IMR-90 (cell line): Measurements from ENCODE around the gene MYOZ3. TPM values are rescaled to one million over a fixed set of nuclear protein-coding genes. Genes with fewer than 3 reads are reported as not detected.
A peak's percentile ranks its signal among the peaks of the same experiment; 100 is the strongest.

Source experiments
- ATAC-seq: fragments of 200-7000 bp; cut with Tn5 transposase; 2 replicates; pipeline ENCODE4 v1.9.1; 2020; ENCODE audit warnings: low read depth, mild to moderate bottlenecking, moderate library complexity
- BruUV-seq: library from RNA; stranded (reverse); fragments of 400-500 nt; replicated peaks from 2 replicates; lab custom pipeline; 2021; lab: Mats Ljungman, UMichigan
- CTCF ChIA-PET: fragments of 300-600 bp; formaldehyde crosslinking; extraction: SDS; loops from one replicate; lab custom pipeline; 2021; ENCODE audit warnings: antibody characterized with exemption; lab: Yijun Ruan, JAX
- POLR2A ChIA-PET: fragments of 300-600 bp; sonication (Branson Sonifier 250); formaldehyde crosslinking; loops from one replicate; lab custom pipeline; 2022; ENCODE audit warnings: antibody characterized with exemption; ENCODE audit not compliant: unreplicated experiment; lab: Charles Lee
- DNase-seq: peaks from one replicate; pipeline ENCODE4 v3.0.0; 2013
- H2AFZ ChIP-seq: replicated peaks from 2 replicates; pipeline ENCODE3; 2013; ENCODE audit warnings: low read length, mild to moderate bottlenecking; ENCODE audit not compliant: poor library complexity
- H2AK5ac ChIP-seq: 2 replicates; pipeline ENCODE4 v1.6.1; 2013; ENCODE audit warnings: low read depth, low read length, inconsistent platforms
- H2AK9ac ChIP-seq: replicated peaks from 2 replicates; pipeline ENCODE3; 2013; ENCODE audit warnings: mild to moderate bottlenecking, low read depth, low read length, moderate library complexity; ENCODE audit not compliant: poor library complexity
- H2BK120ac ChIP-seq: 2 replicates; pipeline ENCODE4 v1.6.1; 2013; ENCODE audit warnings: low read depth, low read length, inconsistent platforms
- H2BK15ac ChIP-seq: 3 replicates; pipeline ENCODE4 v1.6.1; 2013; ENCODE audit warnings: low read depth, low read length, inconsistent platforms
- H2BK20ac ChIP-seq: 2 replicates; pipeline ENCODE4 v1.6.1; 2013; ENCODE audit warnings: low read depth, mild to moderate bottlenecking, inconsistent platforms, low read length, moderate library complexity
- H2BK5ac ChIP-seq: 2 replicates; pipeline ENCODE4 v1.6.1; 2013; ENCODE audit warnings: mild to moderate bottlenecking, low read depth, low read length, inconsistent platforms; ENCODE audit not compliant: poor library complexity, severe bottlenecking
- H3K14ac ChIP-seq: replicated peaks from 2 replicates; pipeline ENCODE4 v1.6.1; 2013; ENCODE audit warnings: low read depth, low read length, inconsistent platforms
- H3K18ac ChIP-seq: 2 replicates; pipeline ENCODE4 v1.6.1; 2013; ENCODE audit warnings: low read depth, low read length, control low read depth
- H3K23ac ChIP-seq: 2 replicates; pipeline ENCODE4 v1.6.1; 2013; ENCODE audit warnings: low read depth, low read length, inconsistent platforms
- H3K27ac ChIP-seq: 2 replicates; pipeline ENCODE4 v1.5.1; 2013; ENCODE audit warnings: mild to moderate bottlenecking, control low read depth, low read length; ENCODE audit not compliant: insufficient read depth
- H3K27me3 ChIP-seq: 2 replicates; pipeline ENCODE4 v1.6.1; 2013; ENCODE audit warnings: low read length; ENCODE audit not compliant: control insufficient read depth, insufficient read depth
- H3K36me3 ChIP-seq: 2 replicates; pipeline ENCODE4 v1.6.1; 2013; ENCODE audit warnings: low read length, mixed read lengths; ENCODE audit not compliant: control insufficient read depth, insufficient read depth
- H3K4ac ChIP-seq: 2 replicates; pipeline ENCODE4 v1.6.1; 2013; ENCODE audit warnings: low read depth, low read length, inconsistent platforms
- H3K4me1 ChIP-seq: 2 replicates; pipeline ENCODE4 v1.6.1; 2013; ENCODE audit warnings: low read length, mixed read lengths; ENCODE audit not compliant: control insufficient read depth, insufficient read depth
- H3K4me2 ChIP-seq: 2 replicates; pipeline ENCODE4 v1.6.1; 2013; ENCODE audit warnings: low read depth, mild to moderate bottlenecking, control low read depth, low read length, moderate library complexity
- H3K4me3 ChIP-seq: 2 replicates; pipeline ENCODE4 v1.5.1; 2013; ENCODE audit warnings: low read depth, mild to moderate bottlenecking, control low read depth, low read length, moderate library complexity; ENCODE audit not compliant: insufficient read depth
- H3K56ac ChIP-seq: 2 replicates; pipeline ENCODE4 v1.6.1; 2013; ENCODE audit warnings: low read length, inconsistent platforms; ENCODE audit not compliant: insufficient read depth; ENCODE audit errors: extremely low read depth
- H3K79me1 ChIP-seq, 2 experiments: 2 replicates each; pipeline ENCODE4 v1.6.1; 2013; ENCODE audit warnings: low read length in 2 of 2, inconsistent platforms in 1 of 2, low read depth in 1 of 2
- H3K9ac ChIP-seq: 2 replicates; pipeline ENCODE4 v1.6.1; 2013; ENCODE audit warnings: low read depth, low read length, control low read depth
- H3K9me1 ChIP-seq: 2 replicates; pipeline ENCODE4 v1.6.1; 2013; ENCODE audit warnings: low read length, inconsistent platforms; ENCODE audit not compliant: insufficient read depth
- H3K9me3 ChIP-seq: 2 replicates; pipeline ENCODE4 v1.6.1; 2013; ENCODE audit warnings: low read length; ENCODE audit not compliant: control insufficient read depth, insufficient read depth
- H4K20me1 ChIP-seq: 2 replicates; pipeline ENCODE4 v1.6.1; 2013; ENCODE audit warnings: low read length, inconsistent platforms; ENCODE audit not compliant: insufficient read depth
- H4K5ac ChIP-seq: 2 replicates; pipeline ENCODE4 v1.6.1; 2013; ENCODE audit warnings: mild to moderate bottlenecking, low read depth, low read length, control low read depth
- H4K8ac ChIP-seq, 2 experiments: 2 replicates each; pipeline ENCODE4 v1.6.1; 2013; ENCODE audit warnings: low read depth in 2 of 2, low read length in 2 of 2, control low read depth in 1 of 2, inconsistent platforms in 1 of 2
- H4K91ac ChIP-seq: 2 replicates; pipeline ENCODE4 v1.6.1; 2013; ENCODE audit warnings: low read depth, low read length, inconsistent platforms; ENCODE audit not compliant: insufficient read depth
- BHLHE40 ChIP-seq: fragments of 150-350 bp; IDR thresholded peaks from 2 replicates; pipeline ENCODE4 v1.6.1; 2016; ENCODE audit warnings: mild to moderate bottlenecking, low read depth, low read length
- CEBPB ChIP-seq: IDR thresholded peaks from 2 replicates; pipeline ENCODE4 v1.6.1; 2012; ENCODE audit warnings: low read depth, low read length, improper control_type of control experiment
- CHD1 ChIP-seq: IDR thresholded peaks from 2 replicates; pipeline ENCODE4 v1.6.1; 2012; ENCODE audit warnings: low read depth, low read length, improper control_type of control experiment
- CTCF ChIP-seq: conservative IDR thresholded peaks from 2 replicates; pipeline ENCODE4 v1.5.1; 2012; ENCODE audit warnings: mild to moderate bottlenecking, low read depth, low read length, improper control_type of control experiment
- FOS ChIP-seq: fragments of 150-350 bp; IDR thresholded peaks from 2 replicates; pipeline ENCODE4 v1.6.1; 2016; ENCODE audit warnings: low read depth, low read length
- MAFK ChIP-seq: IDR thresholded peaks from 2 replicates; pipeline ENCODE4 v1.6.1; 2012; ENCODE audit warnings: low read depth, low read length, improper control_type of control experiment
- MAZ ChIP-seq: IDR thresholded peaks from 2 replicates; pipeline ENCODE4 v1.6.1; 2012; ENCODE audit warnings: low read depth, mild to moderate bottlenecking, low read length, improper control_type of control experiment, moderate library complexity, borderline replicate concordance
- MXI1 ChIP-seq: IDR thresholded peaks from 2 replicates; pipeline ENCODE4 v1.6.1; 2012; ENCODE audit warnings: low read depth, mild to moderate bottlenecking, low read length, moderate library complexity, borderline replicate concordance
- NFE2L2 ChIP-seq: fragments of 150-350 bp; IDR thresholded peaks from 2 replicates; pipeline ENCODE4 v1.6.1; 2016; ENCODE audit warnings: low read depth, mild to moderate bottlenecking, low read length
- POLR2A ChIP-seq: IDR thresholded peaks from 2 replicates; pipeline ENCODE4 v1.6.1; 2012; ENCODE audit warnings: mild to moderate bottlenecking, low read depth, low read length
- RAD21 ChIP-seq: IDR thresholded peaks from 2 replicates; pipeline ENCODE4 v1.6.1; 2012; ENCODE audit warnings: low read length, improper control_type of control experiment
- RCOR1 ChIP-seq: IDR thresholded peaks from 2 replicates; pipeline ENCODE4 v1.6.1; 2012; ENCODE audit warnings: mild to moderate bottlenecking, low read length, improper control_type of control experiment; ENCODE audit not compliant: insufficient replicate concordance
- RFX5 ChIP-seq: IDR thresholded peaks from 2 replicates; pipeline ENCODE4 v1.8.0; 2012; ENCODE audit warnings: low read depth, mild to moderate bottlenecking, low read length, moderate library complexity
- SMC3 ChIP-seq: fragments of 150-350 bp; IDR thresholded peaks from 2 replicates; pipeline ENCODE4 v1.6.1; 2016; ENCODE audit warnings: low read depth, mild to moderate bottlenecking, antibody characterized with exemption, low read length, moderate library complexity
- USF2 ChIP-seq: fragments of 150-350 bp; IDR thresholded peaks from 2 replicates; pipeline ENCODE4 v1.6.1; 2017; ENCODE audit warnings: mild to moderate bottlenecking, antibody characterized with exemption, low read length, low read depth
- WGBS, 2 experiments: methylation state at CpG; one replicate each; pipeline versions ENCODE4 v1.1.5 to v1.1.7; 2013; ENCODE audit warnings: missing lambda C conversion rate in 2 of 2; ENCODE audit not compliant: insufficient read length in 1 of 2; ENCODE audit errors: extremely low coverage in 2 of 2; 5-methylcytosine and 5-hydroxymethylcytosine counted together
- dilution Hi-C: fragments of 300-500 bp; cut with HindIII; formaldehyde crosslinking; loops from one replicate; pipeline ENCODE4 v1.14.3; 2018; ENCODE audit warnings: low sequenced_read_pairs; ENCODE audit not compliant: unreplicated experiment
- in situ Hi-C: fragments of 300-500 bp; cut with MboI; formaldehyde crosslinking; loops from 3 replicates; pipeline ENCODE4 v1.14.3; 2019; ENCODE audit warnings: low sequenced_read_pairs, inconsistent platforms, mixed read lengths
- intact Hi-C: fragments of 100-400 bp; cut with micrococcal nuclease; formaldehyde crosslinking; loops from 2 replicates; pipeline ENCODE4 v1.10.0; 2022
- polyA plus RNA-seq, 3 experiments: library from polyadenylated mRNA; depleted of rRNA; stranded (reverse); fragments of >200 nt; gene quantifications; 2 replicates each; pipeline ENCODE4 v1.2.3, GENCODE V29; 2012; ENCODE audit warnings: low replicate concordance in 1 of 3
- total RNA-seq: library from RNA; depleted of rRNA; stranded (reverse); fragments of >200 nt; gene quantifications from 2 replicates; pipeline ENCODE4 v1.2.3, GENCODE V29; 2012

The MYOZ3 gene
- total and polyA plus RNA-seq, 2 of the 4 experiments (the other 2 are of a cell fraction): under 0.01 to 0.24 TPM

GRCh38 chr5:150616506-150616905, 44.5 kb upstream of the MYOZ3 start (continued):
- TF ChIP-seq FOS (no peak), CHD1 (no peak), NFE2L2 (no peak)

GRCh38 chr5:150618163-150618562, 42.9 kb upstream of the MYOZ3 start:
- H3K14ac ChIP-seq: no peak overlapping the region
- peaks cover 15% of the 10 kb centered on the region; the same call in 1 of the 2 replicates for H3K9me1 ChIP-seq
- no peaks in the 10 kb centered on the region for H3K79me1 ChIP-seq
- ATAC-seq (no peak), DNase-seq (no peak)
- no peaks in the 10 kb centered on the region for H4K20me1 ChIP-seq
- no peak overlapping the region for H3K4me2 ChIP-seq
- H2BK20ac ChIP-seq: no peak overlapping the region
- H3K9me3 ChIP-seq: no peaks in the 10 kb centered on the region
- peak overlapping the region; percentile 56 for H2AK5ac ChIP-seq
- intact Hi-C loops (no loop called here), in situ Hi-C loops (no loop called here), dilution Hi-C loops (no loop called here)
- peak overlapping the region; percentile 17 to 71 for H4K8ac ChIP-seq
- H3K23ac ChIP-seq: no peak overlapping the region
- peak overlapping the region; percentile 4; the same call in 1 of the 2 replicates for H2BK120ac ChIP-seq
- ChIA-PET CTCF (no interaction called here), POLR2A (no interaction called here)
- H4K5ac ChIP-seq: peak overlapping the region; percentile 53
- no peaks in the 10 kb centered on the region for H3K36me3 ChIP-seq
- no CpG with 5 or more reads among the region's 9 CpGs for WGBS, 2 experiments
- 0 out of 2 replicates have a peak, but pooled peaks cover 2% of the 10 kb centered on the region for H3K27me3 ChIP-seq
- peak overlapping the region; percentile 55 for H3K18ac ChIP-seq
- H3K56ac ChIP-seq: no peak overlapping the region
- no peak overlapping the region for H3K4me3 ChIP-seq
- no TSS peak for BruUV-seq
- H4K91ac ChIP-seq: peak overlapping the region; percentile 45; the same call in 1 of the 2 replicates
- peak overlapping the region; percentile 42 for H2AK9ac ChIP-seq
- H3K27ac ChIP-seq: peak overlapping the region; percentile 83
- no peak overlapping the region; the same call in 2 of the 3 replicates for H2BK15ac ChIP-seq
- peak overlapping the region; percentile 80 for H3K4ac ChIP-seq
- TF ChIP-seq NFE2L2 (no peak), SMC3 (no peak), RAD21 (no peak), CTCF (no peak), CHD1 (no peak), MXI1 (no peak), MAFK (no peak), CEBPB (no peak), BHLHE40 (no peak), FOS (no peak), USF2 (no peak), MAZ (no peak), RCOR1 (no peak), POLR2A (no peak), RFX5 (no peak)
- H3K9ac ChIP-seq: no peak overlapping the region; the same call in 1 of the 2 replicates
- H3K4me1 ChIP-seq: peaks cover 42% of the 10 kb centered on the region
- peak overlapping the region; percentile 84 for H2BK5ac ChIP-seq
- H2AFZ ChIP-seq: peak overlapping the region; percentile 39
